ENCODE results near the gene HADHB.

HADHB gene

DNA sequence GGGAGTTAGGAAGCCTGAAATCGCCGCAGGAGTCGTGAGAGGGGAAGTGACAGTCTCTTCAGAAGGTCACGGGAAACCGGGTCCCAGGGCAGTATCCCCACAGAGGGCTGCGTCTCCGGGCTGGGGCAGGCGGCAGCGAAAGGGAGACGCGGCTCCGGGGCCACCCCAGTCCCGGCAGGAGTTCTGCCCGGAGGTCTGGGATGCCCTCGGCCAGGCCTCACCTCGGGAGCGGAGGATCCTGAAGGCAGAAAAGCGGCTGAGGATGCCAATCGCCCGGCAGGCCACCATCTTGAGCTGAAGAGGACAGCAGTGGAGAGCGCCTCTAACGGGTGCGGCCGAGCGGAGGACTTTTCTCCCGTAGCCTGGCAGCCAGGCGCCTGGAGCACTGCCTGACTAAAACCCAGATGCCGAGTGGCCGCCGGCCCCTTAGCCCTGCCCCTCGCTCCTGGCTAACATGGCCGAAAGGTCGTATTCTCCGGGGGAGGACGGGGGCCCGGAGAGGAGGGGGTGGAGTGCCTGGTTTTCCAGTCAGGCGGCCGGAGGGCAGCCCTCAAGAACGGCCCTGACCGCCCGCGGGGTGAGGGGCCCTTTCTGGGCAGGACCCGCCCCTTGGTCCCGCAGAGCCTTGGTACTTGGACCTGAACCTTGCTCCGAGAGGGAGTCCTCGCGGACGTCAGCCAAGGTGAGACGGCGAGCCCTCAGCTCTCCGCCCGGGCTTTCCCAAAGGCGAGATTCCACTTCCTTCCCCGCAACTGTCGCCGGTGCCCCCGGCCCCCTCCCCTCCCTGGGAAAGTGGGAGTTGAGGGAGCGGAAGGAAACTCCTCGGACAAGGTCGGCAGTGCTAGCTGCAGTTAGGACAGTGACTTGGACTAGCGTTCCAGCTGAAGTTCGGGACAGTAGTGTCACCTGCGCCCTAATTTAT is at the start of gene HADHB, which contains the start of gene HADHA:
TSS of gene HADHB (plus strand) at position 631 of the 922 bp plus-strand sequence. CDS start 9,316 bp downstream, outside the sequence.
TSS of gene HADHA (minus strand) at position 324 of the 922 bp plus-strand sequence. CDS start at position 288, 36 bp downstream.
- Mint-ChIP-seq H3K36me3 (peaks cover 2% of the 10 kb centered on the region), H3K27me3 (no peaks in the 10 kb centered on the region), H3K9me3 (no peaks in the 10 kb centered on the region), H3K27ac (peak within 1 kb of the TSS; percentile 100), H3K4me3 (peak within 1 kb of the TSS; percentile 100), H3K4me1 (peaks cover 58% of the 10 kb centered on the region)

DNA sequence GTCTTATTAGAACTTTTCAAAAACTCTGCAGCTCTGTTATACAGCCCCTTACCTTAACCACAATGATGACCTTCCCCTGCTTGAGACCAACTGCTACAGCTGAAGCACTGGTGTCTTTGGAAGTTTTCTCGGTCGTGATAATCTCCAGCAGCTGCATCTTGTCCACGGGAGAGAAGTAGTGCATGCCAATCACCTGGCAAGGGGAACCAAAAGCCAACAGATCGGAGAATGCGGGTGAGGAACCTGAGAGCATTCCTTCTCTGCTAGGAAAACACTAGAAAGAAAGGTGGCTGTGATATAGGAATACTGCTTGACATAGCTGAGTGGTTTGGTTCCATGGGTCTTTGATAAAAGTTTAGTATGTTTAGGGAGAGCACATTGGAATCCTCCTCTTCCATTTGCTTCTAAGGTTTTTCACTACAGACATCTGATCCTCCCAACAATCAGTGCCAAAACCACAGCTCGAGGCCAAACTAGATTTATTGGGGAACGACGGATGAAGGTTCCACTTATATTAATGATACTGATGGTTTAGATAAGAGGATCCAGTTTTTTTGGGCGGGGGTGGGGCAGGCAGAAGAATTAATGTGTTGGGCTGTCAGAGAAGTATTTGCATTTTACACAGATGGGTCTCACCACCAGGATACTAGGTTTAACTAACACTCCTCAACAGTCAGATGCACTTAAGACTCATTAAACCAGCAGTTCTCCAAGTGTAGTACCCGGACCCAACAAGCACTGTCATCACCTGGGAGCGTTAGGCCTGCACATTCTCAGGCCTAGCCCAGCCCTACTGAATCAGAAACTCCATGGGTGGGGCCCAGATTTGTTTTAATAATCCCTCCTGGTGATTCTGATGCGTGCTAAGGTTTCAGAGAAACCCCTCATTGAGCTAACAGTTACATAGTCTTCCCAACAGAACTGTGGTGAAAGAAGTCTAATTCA is 49.4 kb upstream of the HADHB start:
- no peaks in the 10 kb centered on the region for H3K4me1 Mint-ChIP-seq
- peak overlapping the region; percentile 30 for H3K27ac Mint-ChIP-seq
- H3K9me3 Mint-ChIP-seq, result no peaks in the 10 kb centered on the region
- H3K36me3 Mint-ChIP-seq, result peaks cover 7% of the 10 kb centered on the region
- no peaks in the 10 kb centered on the region for H3K27me3 Mint-ChIP-seq
- no peak overlapping the region for H3K4me3 Mint-ChIP-seq

DNA sequence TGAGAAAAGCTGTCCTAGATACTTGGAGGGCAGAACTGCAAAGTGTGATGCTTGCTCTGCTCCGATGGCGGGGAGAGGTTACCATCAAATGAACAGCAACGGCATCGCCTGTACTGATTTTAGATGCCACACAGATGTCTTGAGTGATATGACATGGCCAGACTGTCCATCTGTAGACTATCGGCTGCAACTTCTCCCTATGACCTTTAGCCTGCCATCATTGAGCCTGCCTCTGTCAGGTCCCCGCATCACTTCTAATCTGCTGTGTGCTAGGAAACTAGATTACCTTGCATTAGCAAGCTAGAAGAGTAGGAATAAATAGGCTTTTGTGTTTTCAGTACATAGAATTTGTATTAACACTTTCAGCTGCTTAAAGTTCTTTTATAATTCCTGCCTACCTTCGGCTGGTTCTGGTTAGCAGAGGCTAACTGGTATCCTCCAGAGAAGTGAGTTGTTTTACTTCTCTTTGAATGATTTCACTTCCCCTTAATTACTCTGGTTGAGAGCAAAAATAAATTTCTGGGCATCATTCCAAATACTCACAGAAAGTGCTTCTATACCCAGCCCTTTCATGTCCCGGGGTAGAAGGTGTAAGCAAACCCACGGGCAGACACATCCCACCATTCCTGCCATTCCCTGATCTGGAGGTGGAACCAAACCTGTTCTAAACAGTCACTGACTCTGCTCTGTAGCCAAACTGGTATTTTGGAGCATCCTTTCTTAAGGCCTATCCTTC is 47.9 kb upstream of the HADHB start:
- Mint-ChIP-seq H3K27me3 (no peaks in the 10 kb centered on the region), H3K4me1 (no peaks in the 10 kb centered on the region), H3K36me3 (peaks cover 7% of the 10 kb centered on the region), H3K4me3 (no peak overlapping the region), H3K9me3 (no peaks in the 10 kb centered on the region), H3K27ac (peak overlapping the region; percentile 30)

DNA sequence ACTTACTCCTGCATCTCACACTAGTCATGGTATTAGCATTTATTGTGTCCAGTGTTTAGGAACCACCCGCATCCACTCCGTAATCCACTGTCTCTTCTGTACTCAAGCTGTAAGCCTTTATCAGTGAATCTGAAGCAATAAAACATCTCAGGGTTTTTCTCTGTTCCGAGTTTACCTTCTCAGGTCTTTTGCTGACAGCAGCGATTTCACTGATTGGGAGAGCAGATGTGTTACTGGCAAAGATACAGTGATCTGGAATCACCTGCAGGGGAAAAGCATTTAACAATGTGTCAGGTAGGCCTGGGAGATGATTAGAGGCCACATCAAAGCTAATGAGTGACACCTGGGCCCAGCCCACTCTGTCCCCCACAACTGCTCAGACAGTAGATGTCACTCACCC is 47.2 kb upstream of the HADHB start:
- Mint-ChIP-seq H3K27ac (no peak overlapping the region), H3K36me3 (peaks cover 11% of the 10 kb centered on the region), H3K4me3 (no peak overlapping the region), H3K4me1 (no peaks in the 10 kb centered on the region), H3K9me3 (no peaks in the 10 kb centered on the region), H3K27me3 (no peaks in the 10 kb centered on the region)

DNA sequence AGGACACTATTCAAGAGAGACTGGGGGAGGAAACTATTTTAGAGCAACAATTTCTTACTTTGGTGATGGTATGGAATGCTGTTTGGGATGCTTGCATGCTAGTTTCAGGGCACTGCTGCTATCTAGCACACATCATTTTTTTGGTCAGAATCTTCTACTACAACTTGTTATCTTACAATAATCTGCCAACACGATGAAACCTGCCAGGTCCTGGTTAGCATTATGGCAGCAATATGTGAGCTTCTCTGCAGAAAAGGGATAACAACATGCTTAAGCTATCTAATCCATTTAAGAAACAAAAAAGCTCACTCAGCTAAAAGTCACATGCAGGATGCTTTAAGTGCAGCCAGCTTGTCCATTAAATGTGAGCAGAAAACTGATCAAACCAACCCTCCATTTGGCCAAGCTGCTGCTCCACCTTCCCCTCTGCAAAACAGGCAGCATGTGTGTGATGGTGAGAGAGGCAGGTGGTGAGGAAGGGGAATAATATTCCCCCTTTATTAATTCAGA is 41.7 kb upstream of the HADHB start:
- H3K36me3 Mint-ChIP-seq, result peaks cover 14% of the 10 kb centered on the region
- no peaks in the 10 kb centered on the region for H3K9me3 Mint-ChIP-seq
- no peaks in the 10 kb centered on the region for H3K27me3 Mint-ChIP-seq
- no peak overlapping the region for H3K27ac Mint-ChIP-seq
- no peaks in the 10 kb centered on the region for H3K4me1 Mint-ChIP-seq
- no peak overlapping the region for H3K4me3 Mint-ChIP-seq

DNA sequence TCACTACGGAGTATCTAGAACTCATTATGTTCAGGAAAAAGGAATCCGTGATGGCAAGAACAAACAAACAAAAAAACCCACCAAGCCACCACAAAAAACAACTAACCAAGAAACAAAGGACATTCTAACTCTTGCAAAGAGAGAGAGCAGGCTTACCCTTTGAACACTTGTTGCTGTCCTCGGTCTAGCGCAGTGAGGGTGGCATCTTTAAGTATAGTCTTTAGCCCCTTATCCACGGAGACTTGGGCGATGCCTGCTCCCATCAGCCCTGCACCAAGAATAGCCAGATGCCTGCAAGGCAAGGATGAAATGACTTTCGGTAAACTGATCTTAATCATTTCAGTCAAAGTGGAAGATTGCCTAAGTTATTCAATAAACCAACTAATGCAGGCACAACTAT is 40.8 kb upstream of the HADHB start:
- no peak overlapping the region for H3K4me3 Mint-ChIP-seq
- H3K27ac Mint-ChIP-seq, result no peak overlapping the region
- H3K9me3 Mint-ChIP-seq, result no peaks in the 10 kb centered on the region
- no peaks in the 10 kb centered on the region for H3K27me3 Mint-ChIP-seq
- H3K36me3 Mint-ChIP-seq, result peaks cover 16% of the 10 kb centered on the region
- H3K4me1 Mint-ChIP-seq, result no peaks in the 10 kb centered on the region

DNA sequence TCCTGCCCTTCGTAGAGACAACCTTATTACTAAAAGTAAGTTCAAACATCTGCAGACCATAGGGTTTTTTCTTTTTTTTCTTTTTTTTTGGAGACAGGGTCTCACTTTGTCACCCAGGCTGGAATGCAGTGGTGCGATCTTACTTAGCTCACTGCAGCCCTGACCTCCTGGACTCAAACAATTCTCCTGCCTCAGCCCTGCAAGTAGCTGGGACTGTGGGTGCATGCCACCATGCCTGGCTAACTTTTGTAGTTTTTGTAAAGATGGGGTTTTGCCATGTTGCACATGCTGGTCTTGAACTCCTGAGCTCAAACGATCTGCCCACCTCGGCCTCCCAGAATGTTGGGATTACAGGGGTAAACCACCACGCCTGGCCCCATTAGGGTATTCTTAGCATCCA is 32.7 kb upstream of the HADHB start:
- H3K27ac Mint-ChIP-seq, result no peak overlapping the region
- H3K4me1 Mint-ChIP-seq, result no peaks in the 10 kb centered on the region
- H3K9me3 Mint-ChIP-seq, result no peaks in the 10 kb centered on the region
- peaks cover 25% of the 10 kb centered on the region for H3K36me3 Mint-ChIP-seq
- H3K4me3 Mint-ChIP-seq, result no peak overlapping the region
- H3K27me3 Mint-ChIP-seq, result no peaks in the 10 kb centered on the region

DNA sequence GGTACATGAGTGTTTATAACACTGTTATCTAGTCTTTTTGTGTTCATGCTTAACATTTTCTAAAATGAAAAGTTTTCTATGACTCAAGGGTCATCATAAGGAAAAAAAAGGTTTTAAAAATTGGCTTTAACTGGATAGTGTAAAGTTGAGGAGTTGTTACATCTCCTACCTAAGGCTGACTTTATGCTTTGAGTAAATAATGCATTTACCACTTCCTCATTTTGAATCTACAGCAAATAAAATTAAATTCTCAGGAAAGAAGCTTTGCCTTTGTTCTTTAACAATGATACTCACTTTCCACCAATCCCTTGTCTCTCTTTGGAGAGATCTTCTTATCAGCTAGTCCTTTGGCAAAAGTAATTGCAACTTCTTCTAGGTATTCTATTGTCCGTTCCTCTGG is 30.0 kb upstream of the HADHB start:
- Mint-ChIP-seq H3K36me3 (peaks cover 23% of the 10 kb centered on the region), H3K4me3 (no peak overlapping the region), H3K9me3 (no peaks in the 10 kb centered on the region), H3K4me1 (no peaks in the 10 kb centered on the region), H3K27ac (no peak overlapping the region), H3K27me3 (no peaks in the 10 kb centered on the region)

DNA sequence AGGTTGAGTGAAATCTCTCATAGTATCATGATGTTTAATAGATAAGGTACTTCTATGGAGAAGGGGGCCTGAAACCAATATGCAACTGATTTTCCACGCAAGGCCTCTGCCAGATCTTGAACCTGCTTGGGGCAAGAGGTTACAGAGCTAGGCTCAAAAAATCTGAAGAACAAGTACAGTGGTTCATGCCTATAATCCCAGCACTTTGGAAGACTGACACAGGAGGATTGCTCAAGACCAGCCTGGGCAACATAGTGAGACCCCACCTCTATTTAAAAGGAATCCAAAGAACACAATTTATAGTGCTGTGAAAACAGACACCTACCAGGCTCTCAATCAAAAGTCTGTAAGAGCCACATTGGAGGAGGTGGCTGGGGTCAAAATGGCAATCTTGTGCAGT is 28.9 kb upstream of the HADHB start:
- Mint-ChIP-seq H3K4me3 (no peak overlapping the region), H3K27ac (no peak overlapping the region), H3K27me3 (no peaks in the 10 kb centered on the region), H3K36me3 (peaks cover 22% of the 10 kb centered on the region), H3K4me1 (no peaks in the 10 kb centered on the region), H3K9me3 (no peaks in the 10 kb centered on the region)

DNA sequence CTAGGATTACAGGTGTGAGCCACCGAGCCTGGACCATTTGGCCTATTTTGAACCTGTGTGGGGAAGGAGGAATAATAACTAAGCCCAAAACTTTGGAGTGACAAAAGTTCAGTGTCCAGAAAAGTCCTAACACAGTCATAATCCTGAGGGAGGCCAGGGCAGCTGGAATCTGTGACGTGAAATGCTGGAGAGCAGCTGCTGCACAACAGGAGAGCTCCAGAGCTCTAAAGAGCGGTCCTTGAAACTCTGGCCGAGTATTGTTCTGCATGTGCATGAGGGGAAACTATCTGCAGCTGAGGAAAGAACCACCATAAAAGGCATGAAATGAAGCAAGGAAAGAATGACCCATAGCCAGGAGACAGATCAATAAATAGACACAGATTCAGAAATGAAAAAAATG is 28.2 kb upstream of the HADHB start:
- no peaks in the 10 kb centered on the region for H3K9me3 Mint-ChIP-seq
- H3K27me3 Mint-ChIP-seq, result no peaks in the 10 kb centered on the region
- H3K4me3 Mint-ChIP-seq, result no peak overlapping the region
- peaks cover 20% of the 10 kb centered on the region for H3K36me3 Mint-ChIP-seq
- no peaks in the 10 kb centered on the region for H3K4me1 Mint-ChIP-seq
- H3K27ac Mint-ChIP-seq, result no peak overlapping the region

DNA sequence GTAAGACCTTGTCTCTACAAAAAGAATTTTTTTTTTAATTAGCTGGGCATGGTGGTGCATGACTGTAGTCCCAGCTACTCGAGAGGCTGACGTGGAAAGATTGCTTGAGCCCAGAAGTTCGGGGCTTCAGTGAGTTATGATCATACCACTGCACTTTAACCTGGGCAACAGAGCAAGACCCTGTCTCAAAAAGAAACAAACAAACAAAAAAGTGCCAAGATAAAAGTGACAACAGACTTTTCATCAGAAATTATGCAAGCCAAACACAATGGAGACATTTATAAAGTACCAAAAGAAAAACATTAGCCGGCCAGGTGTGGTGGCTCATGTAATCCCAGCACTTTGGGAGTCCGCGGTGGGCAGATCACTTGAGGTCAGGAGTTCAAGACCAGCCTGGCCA is 27.0 kb upstream of the HADHB start:
- no peaks in the 10 kb centered on the region for H3K9me3 Mint-ChIP-seq
- H3K36me3 Mint-ChIP-seq, result peaks cover 17% of the 10 kb centered on the region
- no peaks in the 10 kb centered on the region for H3K27me3 Mint-ChIP-seq
- no peaks in the 10 kb centered on the region for H3K4me1 Mint-ChIP-seq
- H3K4me3 Mint-ChIP-seq, result no peak overlapping the region
- no peak overlapping the region for H3K27ac Mint-ChIP-seq

DNA sequence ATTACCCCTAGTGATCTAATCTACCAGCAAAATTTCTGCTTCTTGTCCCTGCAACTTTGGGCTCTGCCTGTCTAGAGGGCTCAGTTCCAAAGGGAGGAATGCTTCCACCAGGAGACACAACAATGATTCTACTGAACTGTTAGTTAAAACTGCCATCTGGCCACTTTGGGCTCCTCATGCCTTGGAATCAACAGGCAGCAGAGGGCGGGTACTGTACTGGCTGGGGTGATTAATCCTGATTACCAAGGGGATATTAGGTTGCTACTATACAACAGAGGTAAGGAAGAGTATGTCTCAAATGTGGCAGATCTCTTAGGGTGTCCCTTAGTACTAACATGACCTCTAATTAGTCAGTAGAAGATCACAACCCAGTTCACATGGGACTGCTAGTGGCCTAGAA is 21.7 kb upstream of the HADHB start:
- Mint-ChIP-seq H3K36me3 (peaks cover 25% of the 10 kb centered on the region), H3K27me3 (no peaks in the 10 kb centered on the region), H3K27ac (no peak overlapping the region), H3K4me1 (no peaks in the 10 kb centered on the region), H3K9me3 (no peaks in the 10 kb centered on the region), H3K4me3 (no peak overlapping the region)

DNA sequence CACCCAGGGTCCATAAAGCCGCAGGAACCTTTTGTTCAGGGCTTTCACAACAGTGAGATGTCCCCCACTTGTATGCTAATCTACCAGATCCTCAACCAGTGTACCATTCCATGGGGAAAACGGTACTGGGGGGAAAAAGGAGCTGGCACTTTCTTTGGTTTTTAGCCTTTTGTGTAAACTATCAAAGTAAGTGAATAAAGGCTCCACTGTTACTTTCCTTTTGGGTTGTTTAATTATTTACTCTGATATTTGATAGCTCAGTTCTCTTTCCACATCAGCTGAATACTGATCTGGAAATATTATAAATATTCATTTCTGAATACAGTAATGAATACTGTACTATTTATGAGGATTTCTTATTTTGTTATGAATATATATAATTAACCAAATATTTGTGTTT is 20.6 kb upstream of the HADHB start:
- H3K4me3 Mint-ChIP-seq, result no peak overlapping the region
- H3K9me3 Mint-ChIP-seq, result no peaks in the 10 kb centered on the region
- H3K27ac Mint-ChIP-seq, result no peak overlapping the region
- no peaks in the 10 kb centered on the region for H3K4me1 Mint-ChIP-seq
- H3K36me3 Mint-ChIP-seq, result peaks cover 25% of the 10 kb centered on the region
- H3K27me3 Mint-ChIP-seq, result no peaks in the 10 kb centered on the region

DNA sequence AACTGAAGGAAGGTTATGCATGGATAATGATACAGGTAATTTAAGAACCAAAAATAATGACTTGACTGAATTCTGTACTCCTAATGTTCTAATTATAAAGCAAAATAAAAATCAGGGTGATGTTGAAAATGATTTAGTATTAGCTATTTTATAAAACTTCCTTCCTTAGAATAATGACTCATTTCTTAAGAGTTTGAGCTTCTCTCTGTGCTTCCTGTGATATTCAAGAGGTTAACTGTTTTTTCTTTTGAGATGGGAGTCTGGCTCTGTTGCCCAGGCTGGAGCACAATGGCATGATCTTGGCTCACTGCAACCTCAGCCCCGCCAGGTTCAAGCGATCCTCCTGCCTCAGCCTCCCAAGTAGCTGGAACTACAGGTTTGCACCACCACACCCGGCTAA is 15.1 kb upstream of the HADHB start:
- H3K27me3 Mint-ChIP-seq, result no peaks in the 10 kb centered on the region
- no peak overlapping the region for H3K27ac Mint-ChIP-seq
- H3K4me1 Mint-ChIP-seq, result no peaks in the 10 kb centered on the region
- H3K36me3 Mint-ChIP-seq, result peaks cover 28% of the 10 kb centered on the region
- H3K4me3 Mint-ChIP-seq, result no peak overlapping the region
- H3K9me3 Mint-ChIP-seq, result no peaks in the 10 kb centered on the region

DNA sequence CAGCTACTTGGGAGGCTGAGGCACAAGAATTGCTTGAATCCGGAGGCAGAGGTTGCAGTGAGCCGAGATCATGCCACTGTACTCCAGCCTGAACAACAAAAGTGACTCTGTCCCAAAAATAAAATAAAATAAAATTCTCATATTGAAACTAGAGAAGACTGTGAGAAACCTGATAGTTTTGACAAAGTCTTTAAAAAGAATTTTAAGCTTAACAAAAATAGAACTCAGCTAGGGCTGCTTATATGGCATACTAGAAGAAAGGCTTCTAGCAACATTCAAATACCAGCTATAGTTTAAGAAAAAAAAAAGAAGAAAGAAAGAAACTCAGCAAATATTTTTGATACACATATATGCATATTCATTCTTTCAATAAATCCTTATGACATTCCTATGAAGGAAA is 13.9 kb upstream of the HADHB start:
- H3K4me3 Mint-ChIP-seq, result no peak overlapping the region
- no peak overlapping the region for H3K27ac Mint-ChIP-seq
- H3K4me1 Mint-ChIP-seq, result no peaks in the 10 kb centered on the region
- no peaks in the 10 kb centered on the region for H3K9me3 Mint-ChIP-seq
- H3K27me3 Mint-ChIP-seq, result no peaks in the 10 kb centered on the region
- H3K36me3 Mint-ChIP-seq, result peaks cover 26% of the 10 kb centered on the region
